SK-N-SH treated with all-trans-retinoic acid at 6 μM for 48 hours (cell line): Measurements from ENCODE around the gene LHFPL2.

Experiments used
- ARNTL ChIP-seq: fragments of 450-650 bp; formaldehyde crosslinking; IDR thresholded peaks from 2 replicates; pipeline ENCODE4 v1.5.0; 2020; ENCODE audit warnings: low read depth, mild to moderate bottlenecking, moderate library complexity, borderline replicate concordance
- OSR1 ChIP-seq: fragments of 250-450 bp; sonication (Bioruptor Pico); IDR thresholded peaks from 2 replicates; pipeline ENCODE4 v1.8.0; 2022; ENCODE audit warnings: moderate library complexity, mild to moderate bottlenecking, inconsistent platforms
- PATZ1 ChIP-seq: fragments of 250-450 bp; sonication (Bioruptor Pico); IDR thresholded peaks from 2 replicates; pipeline ENCODE4 v1.8.0; 2020; ENCODE audit warnings: mild to moderate bottlenecking, moderate library complexity, borderline replicate concordance
- RARB ChIP-seq: fragments of 250-450 bp; sonication (Bioruptor Pico); IDR thresholded peaks from 2 replicates; pipeline ENCODE4 v1.8.0; 2021; ENCODE audit warnings: mild to moderate bottlenecking, moderate library complexity
- TCF4 ChIP-seq: fragments of 250-450 bp; sonication (Bioruptor Pico); IDR thresholded peaks from 2 replicates; pipeline ENCODE4 v1.8.0; 2021; ENCODE audit warnings: mild to moderate bottlenecking, moderate library complexity, borderline replicate concordance
- TSHZ2 ChIP-seq: fragments of 250-450 bp; sonication (Bioruptor Pico); IDR thresholded peaks from 2 replicates; pipeline ENCODE4 v1.5.0; 2020; ENCODE audit warnings: mild to moderate bottlenecking, moderate library complexity
- ZFP3 ChIP-seq: fragments of 250-450 bp; sonication (Bioruptor Pico); IDR thresholded peaks from 2 replicates; pipeline ENCODE4 v1.5.0; 2020; ENCODE audit warnings: mild to moderate bottlenecking, moderate library complexity
- ZFP30 ChIP-seq: fragments of 450-650 bp; formaldehyde crosslinking; IDR thresholded peaks from 2 replicates; pipeline ENCODE4 v1.5.0; 2022; ENCODE audit warnings: mild to moderate bottlenecking, moderate library complexity
- ZNF565 ChIP-seq: fragments of 450-650 bp; formaldehyde crosslinking; conservative IDR thresholded peaks from 2 replicates; pipeline ENCODE4 v1.5.0; 2020; ENCODE audit warnings: low read depth, mild to moderate bottlenecking, moderate library complexity
- ZNF70 ChIP-seq: fragments of 450-650 bp; formaldehyde crosslinking; IDR thresholded peaks from 2 replicates; pipeline ENCODE4 v1.5.0; 2020; ENCODE audit warnings: mild to moderate bottlenecking, moderate library complexity

- TF ChIP-seq PATZ1 (CRISPR knock-in tag): no peak
- TF ChIP-seq ARNTL (CRISPR knock-in tag): no peak
- TF ChIP-seq ZNF565 (CRISPR knock-in tag): no peak
- TF ChIP-seq ZFP30 (CRISPR knock-in tag): no peak
- no peak for TF ChIP-seq ZNF70 (CRISPR knock-in tag)
- no peak for TF ChIP-seq TSHZ2 (CRISPR knock-in tag)
- no peak for TF ChIP-seq OSR1 (CRISPR knock-in tag)
- no peak for TF ChIP-seq RARB (CRISPR knock-in tag)
- no peak for TF ChIP-seq TCF4 (CRISPR knock-in tag)
- no peak for TF ChIP-seq ZFP3 (CRISPR knock-in tag)
Observed at GRCh38 chr5:78487846-78488245, 160.7 kb downstream of the LHFPL2 start.
